Mesenchymal stem cell (in vitro differentiated cells and primary cell): Measurements from ENCODE around the gene SCAPER.

Experiments
- DNase-seq: peaks from one replicate; pipeline ENCODE4 v3.0.0-alpha.2; 2013
- H2AFZ ChIP-seq: one replicate; pipeline ENCODE4 v1.6.1; 2013; ENCODE audit warnings: low read depth, mild to moderate bottlenecking, control low read depth, inconsistent platforms, low read length, moderate library complexity
- H2AK5ac ChIP-seq: 2 replicates; pipeline ENCODE4 v1.6.1; 2013; ENCODE audit warnings: low read length, moderate library complexity, mild to moderate bottlenecking, inconsistent platforms; ENCODE audit not compliant: severe bottlenecking
- H2BK120ac ChIP-seq: one replicate; pipeline ENCODE4 v1.6.1; 2013; ENCODE audit warnings: low read depth, mild to moderate bottlenecking, inconsistent platforms, low read length, moderate library complexity
- H2BK12ac ChIP-seq, 2 experiments: one replicate each; pipeline ENCODE4 v1.6.1; 2013; ENCODE audit warnings: inconsistent platforms in 2 of 2, low read length in 2 of 2, mild to moderate bottlenecking in 2 of 2, moderate library complexity in 2 of 2, control low read depth in 1 of 2
- H2BK15ac ChIP-seq: one replicate; pipeline ENCODE4 v1.6.1; 2013; ENCODE audit warnings: mild to moderate bottlenecking, low read depth, inconsistent platforms; ENCODE audit not compliant: poor library complexity, severe bottlenecking
- H2BK5ac ChIP-seq: 2 replicates; pipeline ENCODE4 v1.6.1; 2013; ENCODE audit warnings: low read depth, mild to moderate bottlenecking, low read length, control low read depth, inconsistent platforms; ENCODE audit not compliant: poor library complexity, severe bottlenecking
- H3K14ac ChIP-seq, 2 experiments: one replicate each; pipeline ENCODE4 v1.6.1; 2013; ENCODE audit warnings: inconsistent platforms in 2 of 2, low read length in 2 of 2, control low read depth in 1 of 2, mild to moderate bottlenecking in 1 of 2, moderate library complexity in 1 of 2
- H3K18ac ChIP-seq, 2 experiments: one replicate each; pipeline ENCODE4 v1.6.1; 2013; ENCODE audit warnings: inconsistent platforms in 2 of 2, low read length in 2 of 2, control low read depth in 1 of 2, low read depth in 1 of 2, mild to moderate bottlenecking in 1 of 2
- H3K23ac ChIP-seq, 2 experiments: one replicate each; pipeline ENCODE4 v1.6.1; 2013; ENCODE audit warnings: inconsistent platforms in 2 of 2, low read length in 2 of 2, mild to moderate bottlenecking in 2 of 2, moderate library complexity in 2 of 2, control low read depth in 1 of 2
- H3K27ac ChIP-seq: 2 replicates; pipeline ENCODE4 v1.5.1; 2013; ENCODE audit warnings: mild to moderate bottlenecking, moderate library complexity, low read length, control low read depth, inconsistent platforms; ENCODE audit not compliant: poor library complexity, severe bottlenecking
- H3K27me3 ChIP-seq, 2 experiments: 2 replicates each; pipeline versions ENCODE4 v1.6.1 to v1.7.0; 2013; ENCODE audit warnings: low read length in 2 of 2, mild to moderate bottlenecking in 2 of 2, moderate library complexity in 2 of 2, control low read depth in 1 of 2, inconsistent platforms in 1 of 2; ENCODE audit not compliant: control insufficient read depth in 1 of 2, insufficient read depth in 1 of 2
- H3K36me3 ChIP-seq, 2 experiments: 2 replicates each; pipeline versions ENCODE4 v1.6.1 to v1.7.0; 2013; ENCODE audit warnings: low read length in 2 of 2, control low read depth in 1 of 2, inconsistent platforms in 1 of 2, low read depth in 1 of 2, mild to moderate bottlenecking in 1 of 2; ENCODE audit not compliant: insufficient read depth in 2 of 2, control insufficient read depth in 1 of 2
- H3K4ac ChIP-seq, 2 experiments: one replicate each; pipeline ENCODE4 v1.6.1; 2013; ENCODE audit warnings: inconsistent platforms in 2 of 2, low read length in 2 of 2, mild to moderate bottlenecking in 2 of 2, moderate library complexity in 2 of 2, control low read depth in 1 of 2, low read depth in 1 of 2
- H3K4me1 ChIP-seq: 2 replicates; pipeline ENCODE4 v1.6.1; 2013; ENCODE audit warnings: low read depth, low read length, control low read depth; ENCODE audit not compliant: control insufficient read depth, insufficient read depth
- H3K4me2 ChIP-seq: 2 replicates; pipeline ENCODE4 v1.6.1; 2013; ENCODE audit warnings: low read length, mild to moderate bottlenecking, inconsistent platforms; ENCODE audit not compliant: poor library complexity, severe bottlenecking
- H3K4me3 ChIP-seq, 2 experiments: 2 replicates each; pipeline versions ENCODE4 v1.5.1 to v1.7.0; 2013; ENCODE audit warnings: low read length in 2 of 2, mild to moderate bottlenecking in 2 of 2, control low read depth in 1 of 2, low read depth in 1 of 2; ENCODE audit not compliant: insufficient read depth in 1 of 2
- H3K79me1 ChIP-seq: replicated peaks from 2 replicates; pipeline ENCODE4 v1.6.1; 2013; ENCODE audit warnings: mild to moderate bottlenecking, control low read depth, low read length, inconsistent platforms; ENCODE audit not compliant: poor library complexity, severe bottlenecking
- H3K9ac ChIP-seq: 2 replicates; pipeline ENCODE4 v1.7.0; 2013; ENCODE audit warnings: mild to moderate bottlenecking, low read length, moderate library complexity
- H3K9me3 ChIP-seq: 2 replicates; pipeline ENCODE4 v1.7.0; 2013; ENCODE audit warnings: mild to moderate bottlenecking, low read length; ENCODE audit not compliant: control insufficient read depth
- H4K8ac ChIP-seq: one replicate; pipeline ENCODE4 v1.6.1; 2013; ENCODE audit warnings: inconsistent platforms, mild to moderate bottlenecking, low read length, moderate library complexity
- H4K91ac ChIP-seq: one replicate; pipeline ENCODE4 v1.6.1; 2013; ENCODE audit warnings: mild to moderate bottlenecking, low read length, inconsistent platforms
- WGBS: methylation state at CpG from one replicate; pipeline ENCODE4 v1.1.7; 2013; ENCODE audit warnings: mixed read lengths; 5-methylcytosine and 5-hydroxymethylcytosine counted together

The SCAPER gene

DNA sequence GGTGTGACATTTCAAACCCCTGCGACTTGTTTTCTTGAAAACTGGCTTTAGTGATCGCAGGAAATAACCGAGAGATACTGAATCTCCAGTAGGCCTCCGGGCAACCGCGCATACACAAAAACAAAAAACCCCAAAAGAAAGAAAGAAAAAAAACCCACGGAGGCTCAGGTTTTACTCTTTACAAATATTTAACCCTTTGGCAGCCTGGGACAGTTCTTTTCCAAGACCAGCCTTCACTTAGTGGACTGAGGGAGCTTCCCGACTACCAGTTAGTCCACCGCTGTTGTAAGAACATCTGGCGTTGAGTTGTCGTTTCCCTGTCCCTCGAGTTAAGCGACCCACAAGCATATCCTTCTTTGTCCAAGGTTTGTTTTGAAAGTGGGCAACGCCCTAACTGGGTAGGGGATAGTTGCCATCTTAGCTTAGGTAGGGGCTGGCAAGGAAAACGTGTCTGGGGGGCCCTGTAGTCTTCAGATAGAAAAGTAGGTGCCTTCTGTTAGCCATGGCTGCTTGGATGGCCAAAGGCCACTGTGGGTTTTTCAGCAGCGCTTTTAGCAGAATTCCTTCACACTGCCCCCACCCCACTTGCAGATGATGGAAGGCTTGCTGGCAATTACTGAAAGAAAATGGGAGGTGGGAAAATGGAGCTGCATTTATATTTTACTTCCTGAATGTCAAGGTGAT is 561.7 kb downstream of the SCAPER start:
- no peak overlapping the region for H2BK5ac ChIP-seq
- 10% methylated on average over 15 of the region's 16 CpGs for WGBS
- no peak overlapping the region for H3K23ac ChIP-seq

GRCh38 chr15:76342382-76343201 is 562.5 kb downstream of the SCAPER start:
- H3K4me3 ChIP-seq = no peak overlapping the region
- H4K8ac ChIP-seq = no peak overlapping the region
- 3% methylated on average over 67 of the region's 87 CpGs for WGBS

More for the DNA sequence above, 561.7 kb downstream of the SCAPER start:
- Histone ChIP-seq H3K14ac (no peak overlapping the region), H3K4me2 (no peak overlapping the region), H3K9me3 (no peaks in the 10 kb centered on the region), H3K4me3 (no peak overlapping the region), H2AFZ (no peak overlapping the region), H3K27me3 (peaks cover 83 to 93% of the 10 kb centered on the region in 2 experiments), H2BK15ac (no peak overlapping the region), H3K4me1 (peaks cover 45% of the 10 kb centered on the region), H3K79me1 (peaks cover 1% of the 10 kb centered on the region), H4K8ac (no peak overlapping the region), H3K18ac (no peak overlapping the region), H3K4ac (no peak overlapping the region), H4K91ac (no peak overlapping the region), H2AK5ac (no peak overlapping the region), H3K27ac (no peak overlapping the region), H2BK12ac (no peak overlapping the region), H3K9ac (no peak overlapping the region), H2BK120ac (no peak overlapping the region), H3K36me3 (no peaks in the 10 kb centered on the region)
- no peak for DNase-seq

DNA sequence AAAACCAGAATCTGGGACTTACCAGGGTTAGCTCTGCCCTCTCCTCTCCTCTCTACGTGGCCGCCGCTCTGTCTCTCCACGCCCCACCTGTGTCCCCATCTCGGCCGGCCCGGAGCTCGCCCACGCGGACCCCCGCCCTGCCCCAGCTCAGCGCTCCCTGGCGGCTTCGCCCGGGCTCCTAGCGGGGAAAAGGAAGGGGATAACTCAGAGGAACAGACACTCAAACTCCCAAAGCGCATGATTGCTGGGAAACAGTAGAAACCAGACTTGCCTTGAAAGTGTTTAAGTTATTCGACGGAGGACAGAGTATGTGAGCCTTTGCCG is 563.1 kb downstream of the SCAPER start:
- no peak overlapping the region for H3K4me3 ChIP-seq
- H3K18ac ChIP-seq = no peak overlapping the region
- no peak for DNase-seq
- no peak overlapping the region for H3K4me2 ChIP-seq
- no peak overlapping the region for H2AK5ac ChIP-seq
- H2BK5ac ChIP-seq = no peak overlapping the region
- H3K27ac ChIP-seq = no peak overlapping the region
- peaks cover 90 to 99% of the 10 kb centered on the region in 2 experiments for H3K27me3 ChIP-seq
- H3K23ac ChIP-seq = no peak overlapping the region
- H2BK12ac ChIP-seq = no peak overlapping the region
- H2BK120ac ChIP-seq = no peak overlapping the region
- no peak overlapping the region for H2AFZ ChIP-seq
- 7% methylated on average over 20 of the region's 20 CpGs for WGBS
- H3K79me1 ChIP-seq = peaks cover 1% of the 10 kb centered on the region
- no peaks in the 10 kb centered on the region for H3K9me3 ChIP-seq
- no peak overlapping the region for H3K14ac ChIP-seq
- no peak overlapping the region for H4K91ac ChIP-seq
- no peak overlapping the region for H3K9ac ChIP-seq
- peaks cover 53% of the 10 kb centered on the region for H3K4me1 ChIP-seq
- H2BK15ac ChIP-seq = no peak overlapping the region
- no peak overlapping the region for H4K8ac ChIP-seq
- H3K4ac ChIP-seq = no peak overlapping the region
- H3K36me3 ChIP-seq = no peaks in the 10 kb centered on the region

More at GRCh38 chr15:76342382-76343201, 562.5 kb downstream of the SCAPER start:
- Histone ChIP-seq H3K23ac (peak overlapping the region; percentile 29 to 68), H2BK15ac (peak overlapping the region; percentile 4), H2BK120ac (no peak overlapping the region), H2BK12ac (no peak overlapping the region), H3K18ac (peak overlapping the region in 1 of 2 experiments; percentile 56), H3K4ac (no peak overlapping the region), H3K27ac (no peak overlapping the region), H3K4me2 (peak overlapping the region; percentile 58), H3K9ac (no peak overlapping the region), H4K91ac (no peak overlapping the region), H3K27me3 (peaks cover 87 to 99% of the 10 kb centered on the region in 2 experiments), H3K79me1 (peaks cover 1% of the 10 kb centered on the region), H2AFZ (no peak overlapping the region), H3K36me3 (no peaks in the 10 kb centered on the region), H3K4me1 (peaks cover 54% of the 10 kb centered on the region), H2BK5ac (no peak overlapping the region), H2AK5ac (no peak overlapping the region), H3K9me3 (no peaks in the 10 kb centered on the region), H3K14ac (peak overlapping the region in 1 of 2 experiments; percentile 37)
- no peak for DNase-seq

- H3K79me1 ChIP-seq = no peaks in the 10 kb centered on the region
- peak overlapping the region; percentile 24 for H3K4me2 ChIP-seq
- H4K91ac ChIP-seq = no peak overlapping the region
- H2BK5ac ChIP-seq = no peak overlapping the region
- no peaks in the 10 kb centered on the region for H3K36me3 ChIP-seq
- H3K4ac ChIP-seq = no peak overlapping the region
- no peak overlapping the region for H2AK5ac ChIP-seq
- peaks cover 51% of the 10 kb centered on the region for H3K4me1 ChIP-seq
- DNase-seq = no peak
- no peak overlapping the region for H3K9ac ChIP-seq
- no peak overlapping the region for H3K14ac ChIP-seq
- H3K23ac ChIP-seq = no peak overlapping the region
- H3K27ac ChIP-seq = no peak overlapping the region
- H3K9me3 ChIP-seq = no peaks in the 10 kb centered on the region
- no peak overlapping the region for H3K4me3 ChIP-seq
- no peak overlapping the region for H2BK12ac ChIP-seq
- H2BK15ac ChIP-seq = no peak overlapping the region
- 3% methylated on average over 31 of the region's 42 CpGs for WGBS
- no peak overlapping the region for H2AFZ ChIP-seq
- H2BK120ac ChIP-seq = no peak overlapping the region
- H3K27me3 ChIP-seq = peaks cover 91 to 99% of the 10 kb centered on the region in 2 experiments
- no peak overlapping the region for H4K8ac ChIP-seq
- no peak overlapping the region for H3K18ac ChIP-seq
Measured at GRCh38 chr15:76341366-76342057, 563.6 kb downstream of the SCAPER start.
